Omental fat pad (tissue), 4 donors: ENCODE data around the gene MYH7. TPM values are rescaled to one million over a fixed set of nuclear protein-coding genes. Genes with fewer than 3 reads are reported as not detected.

Experiments used
- ATAC-seq: fragments of 150-250 bp; one replicate; pipeline ENCODE4 v1.9.1; 2016; ENCODE audit warnings: mild to moderate bottlenecking, moderate library complexity; ENCODE audit not compliant: low FRiP score
- DNase-seq: peaks from one replicate; pipeline ENCODE4 v3.0.0-alpha.2; 2019; ENCODE audit warnings: low spot score
- total RNA-seq, 4 donors: library from RNA; depleted of rRNA; stranded (reverse); fragments of >200 nt; gene quantifications; one replicate each; pipeline ENCODE4 v1.1.0, GENCODE V29; 2016
- TF ChIP-seq, protein P1 (sequence below), 3 donors: fragments of 450-650 bp; IDR thresholded peaks; one replicate each; pipeline ENCODE4 v1.5.1; 2016 to 2017; ENCODE audit warnings: antibody characterized with exemption in 3 of 3, mild to moderate bottlenecking in 3 of 3, moderate library complexity in 2 of 3

MYH7 gene
- total RNA-seq, 4 donors from 2014 or later = not detected

- DNase-seq (no peak), ATAC-seq (no peak)
- TF ChIP-seq, protein P1, sequence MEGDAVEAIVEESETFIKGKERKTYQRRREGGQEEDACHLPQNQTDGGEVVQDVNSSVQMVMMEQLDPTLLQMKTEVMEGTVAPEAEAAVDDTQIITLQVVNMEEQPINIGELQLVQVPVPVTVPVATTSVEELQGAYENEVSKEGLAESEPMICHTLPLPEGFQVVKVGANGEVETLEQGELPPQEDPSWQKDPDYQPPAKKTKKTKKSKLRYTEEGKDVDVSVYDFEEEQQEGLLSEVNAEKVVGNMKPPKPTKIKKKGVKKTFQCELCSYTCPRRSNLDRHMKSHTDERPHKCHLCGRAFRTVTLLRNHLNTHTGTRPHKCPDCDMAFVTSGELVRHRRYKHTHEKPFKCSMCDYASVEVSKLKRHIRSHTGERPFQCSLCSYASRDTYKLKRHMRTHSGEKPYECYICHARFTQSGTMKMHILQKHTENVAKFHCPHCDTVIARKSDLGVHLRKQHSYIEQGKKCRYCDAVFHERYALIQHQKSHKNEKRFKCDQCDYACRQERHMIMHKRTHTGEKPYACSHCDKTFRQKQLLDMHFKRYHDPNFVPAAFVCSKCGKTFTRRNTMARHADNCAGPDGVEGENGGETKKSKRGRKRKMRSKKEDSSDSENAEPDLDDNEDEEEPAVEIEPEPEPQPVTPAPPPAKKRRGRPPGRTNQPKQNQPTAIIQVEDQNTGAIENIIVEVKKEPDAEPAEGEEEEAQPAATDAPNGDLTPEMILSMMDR (IDR thresholded peaks at IDR 0.05) = no peak
These were observed 29.2 kb downstream of the MYH7 start for GRCh38 chr14:23406244-23406643.

DNA sequence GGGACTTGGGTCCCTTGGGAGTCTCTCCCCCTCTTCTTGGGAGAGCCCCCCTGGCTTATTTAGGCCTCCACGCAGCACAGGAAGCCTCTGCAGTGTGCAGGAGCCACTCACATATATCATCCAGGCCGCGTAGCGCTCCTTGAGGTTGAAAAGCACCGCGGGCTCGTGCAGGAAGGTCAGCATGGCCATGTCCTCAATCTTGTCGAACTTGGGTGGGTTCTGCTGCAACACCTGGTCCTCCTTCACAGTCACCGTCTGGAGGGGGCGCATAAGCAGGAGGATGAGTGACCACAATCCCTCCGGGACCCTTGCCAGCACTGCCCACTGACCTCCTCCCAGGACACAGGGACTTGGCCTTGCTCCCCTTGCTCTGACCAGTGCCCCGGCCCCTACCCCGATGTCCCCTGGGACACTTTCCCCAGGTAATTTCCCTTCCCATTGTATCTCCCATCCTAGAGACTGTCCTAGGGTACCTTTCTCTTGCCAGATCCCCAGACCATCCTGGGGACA, 29.9 kb downstream of the MYH7 start:
- TF ChIP-seq, protein P1 (IDR thresholded peaks at IDR 0.05) = no peak
- DNase-seq (no peak), ATAC-seq (no peak)

- DNase-seq (no peak), ATAC-seq (no peak)
- TF ChIP-seq, protein P1 (IDR thresholded peaks at IDR 0.05) = no peak
These were observed 30.4 kb downstream of the MYH7 start for GRCh38 chr14:23405096-23405495.

- no peak for DNase-seq
- ATAC-seq = no peak
- TF ChIP-seq, protein P1 (IDR thresholded peaks at IDR 0.05) = no peak
These were observed 31.0 kb downstream of the MYH7 start for GRCh38 chr14:23404331-23404900.

GRCh38 chr14:23403908-23404307, 31.6 kb downstream of the MYH7 start:
- no peak for ATAC-seq
- TF ChIP-seq, protein P1 (IDR thresholded peaks at IDR 0.05) = no peak
- no peak for DNase-seq

DNA sequence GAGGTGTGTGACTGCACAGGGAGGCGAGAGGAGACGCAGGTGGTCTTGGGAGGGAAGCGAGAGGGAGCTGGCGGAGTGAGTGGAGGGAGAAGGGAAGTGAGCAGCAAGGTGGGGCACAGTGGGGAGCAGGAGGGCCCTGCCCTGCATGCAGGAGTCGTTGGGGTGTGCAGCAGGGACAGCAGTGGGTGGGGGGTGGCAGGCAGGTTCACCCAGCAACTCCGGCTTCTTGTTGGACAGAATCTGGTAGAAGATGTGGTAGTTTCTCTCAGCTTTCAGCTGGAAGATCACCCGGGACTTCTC, 32.4 kb downstream of the MYH7 start:
- DNase-seq (no peak), ATAC-seq (no peak)
- TF ChIP-seq, protein P1 (IDR thresholded peaks at IDR 0.05) = no peak

DNA sequence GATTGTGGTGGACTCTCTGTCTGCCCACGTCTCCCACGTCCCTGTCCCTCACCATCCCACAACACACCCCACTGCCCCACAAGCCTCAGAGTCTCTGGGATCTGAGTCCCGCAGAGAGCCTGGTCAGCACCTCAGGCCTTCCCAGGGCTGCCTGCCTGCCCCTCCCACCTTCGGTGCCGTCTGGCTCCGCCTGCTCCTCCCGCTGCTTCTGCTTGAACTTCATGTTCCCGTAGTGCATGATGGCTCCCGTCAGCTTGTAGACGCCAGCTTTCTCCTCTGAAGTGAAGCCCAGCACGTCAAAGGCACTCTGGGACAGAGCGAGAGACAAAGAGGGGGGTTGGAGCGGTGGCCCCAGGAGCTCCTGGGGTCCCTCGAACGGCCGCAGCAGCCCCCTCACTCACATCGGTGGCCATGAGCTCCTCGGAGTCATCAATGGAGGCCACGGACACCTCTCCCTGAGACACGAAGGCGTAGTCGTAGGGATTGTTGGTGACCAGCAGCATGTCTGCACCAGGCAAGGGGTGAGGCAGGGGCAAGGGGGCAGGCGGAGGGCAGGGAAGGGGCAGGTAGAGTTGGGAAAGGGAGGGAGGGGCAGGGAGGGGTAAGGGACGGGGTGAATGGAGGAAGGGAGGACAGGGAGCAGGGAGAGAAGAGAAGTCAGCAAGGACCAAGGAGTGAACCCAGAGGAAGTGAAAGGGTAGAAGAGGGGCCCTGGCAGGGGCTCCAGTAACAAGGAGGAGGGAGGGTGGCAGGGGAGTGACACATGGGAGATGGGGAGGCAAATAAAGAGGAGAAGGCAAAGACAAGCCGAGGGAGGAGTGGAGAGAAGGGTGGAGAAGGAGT, 32.9 kb downstream of the MYH7 start:
- TF ChIP-seq, protein P1 (IDR thresholded peaks at IDR 0.05) = no peak
- DNase-seq (no peak), ATAC-seq (no peak)
